NK-92 (cell line): ENCODE results near the gene DENND4A.
A peak's percentile ranks its signal among the peaks of the same experiment; 100 is the strongest.

Source experiments
- DNase-seq: peaks from one replicate; lab custom pipeline; 2025; ENCODE audit not compliant: unreplicated experiment; lab: John Stamatoyannopoulos, UW

The DENND4A gene

GRCh38 chr15:65792138-65792987 lies at the start of gene DENND4A:
TSS of gene DENND4A (minus strand) at chr15:65792293. CDS start at chr15:65756450, 35,843 bp downstream.
- peak; percentile 88 for DNase-seq

DNA sequence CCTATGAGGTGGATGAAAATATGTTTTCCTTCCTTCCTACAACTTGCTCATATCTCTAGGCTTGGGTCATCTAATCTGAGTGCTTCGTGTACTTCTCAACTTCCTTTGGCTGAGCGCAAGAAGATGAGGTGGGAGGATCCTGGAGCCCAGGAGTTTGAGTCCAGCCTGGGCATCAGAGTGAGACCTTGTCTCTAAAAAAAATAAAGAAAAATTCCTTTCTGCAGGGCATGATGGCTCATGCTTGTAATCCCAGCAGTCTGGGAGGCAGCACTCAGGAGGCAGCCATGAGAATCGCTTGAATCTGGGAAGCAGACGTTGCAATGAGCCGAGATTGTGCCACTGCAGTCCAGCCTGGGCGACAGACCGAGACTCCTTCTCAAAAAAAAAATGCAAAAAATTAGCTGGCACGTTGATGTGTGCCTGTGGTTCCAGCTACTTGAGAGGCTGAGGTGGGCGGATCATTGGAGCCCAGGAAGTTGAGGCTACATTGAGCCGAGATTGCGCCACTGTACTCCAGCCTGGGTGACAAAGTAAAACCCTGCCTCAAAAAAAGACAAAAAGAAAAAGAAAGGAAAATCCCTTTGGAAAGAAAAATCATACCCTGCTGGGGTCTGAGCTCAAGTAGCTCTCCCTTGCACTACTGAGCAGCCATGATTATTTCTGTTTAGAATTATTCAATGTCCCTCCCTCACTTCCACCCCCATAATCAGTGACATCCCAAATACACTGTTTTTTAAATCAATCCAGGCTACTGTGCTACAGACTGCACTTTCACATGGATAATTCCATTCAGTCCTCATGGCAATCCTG lies 49.2 kb upstream of the DENND4A start:
- DNase-seq, result no peak

DNA sequence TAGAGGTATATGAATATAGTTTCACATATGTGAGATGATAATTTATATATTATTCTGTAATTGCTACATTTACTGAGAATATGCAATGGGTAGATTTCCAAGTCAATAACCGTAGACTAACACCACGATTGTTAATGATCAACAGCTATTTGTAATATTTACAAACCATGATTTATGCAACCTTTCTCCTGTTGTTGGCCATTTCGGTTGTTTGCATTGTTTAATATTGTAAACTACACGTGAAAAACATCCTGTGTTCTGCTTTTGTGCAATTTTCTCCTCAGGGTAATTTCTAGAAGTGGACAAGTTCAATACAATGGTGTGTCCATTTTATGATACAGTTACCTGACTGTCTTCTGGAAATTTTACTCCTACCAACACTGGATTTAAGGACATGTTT lies 47.9 kb upstream of the DENND4A start:
- DNase-seq, result no peak

DNA sequence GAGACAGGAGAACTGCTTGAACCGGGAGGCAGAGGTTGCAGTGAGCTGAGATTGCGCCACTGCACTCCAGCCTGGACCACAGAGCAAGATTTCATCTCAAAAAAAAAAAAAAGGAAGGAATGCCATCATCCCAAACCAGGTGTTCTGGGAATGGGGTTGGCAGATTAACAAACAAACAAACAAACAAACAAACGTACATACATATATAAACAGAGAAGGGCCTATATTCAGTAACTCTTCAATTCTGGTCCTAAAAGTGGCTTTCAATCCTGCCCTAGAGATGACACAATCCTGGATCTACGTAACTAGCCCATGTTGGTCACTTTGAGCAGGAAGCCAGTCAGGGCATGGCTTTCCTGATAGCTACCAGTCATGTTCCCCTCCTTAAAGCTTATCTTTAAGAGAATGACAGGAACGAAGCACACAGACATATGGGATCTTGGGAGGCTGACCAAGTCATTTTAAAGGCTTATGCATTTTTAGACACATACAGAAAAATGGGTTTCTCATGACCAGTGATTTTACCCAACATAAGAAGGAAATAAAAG lies 47.3 kb upstream of the DENND4A start:
- DNase-seq, result no peak

DNA sequence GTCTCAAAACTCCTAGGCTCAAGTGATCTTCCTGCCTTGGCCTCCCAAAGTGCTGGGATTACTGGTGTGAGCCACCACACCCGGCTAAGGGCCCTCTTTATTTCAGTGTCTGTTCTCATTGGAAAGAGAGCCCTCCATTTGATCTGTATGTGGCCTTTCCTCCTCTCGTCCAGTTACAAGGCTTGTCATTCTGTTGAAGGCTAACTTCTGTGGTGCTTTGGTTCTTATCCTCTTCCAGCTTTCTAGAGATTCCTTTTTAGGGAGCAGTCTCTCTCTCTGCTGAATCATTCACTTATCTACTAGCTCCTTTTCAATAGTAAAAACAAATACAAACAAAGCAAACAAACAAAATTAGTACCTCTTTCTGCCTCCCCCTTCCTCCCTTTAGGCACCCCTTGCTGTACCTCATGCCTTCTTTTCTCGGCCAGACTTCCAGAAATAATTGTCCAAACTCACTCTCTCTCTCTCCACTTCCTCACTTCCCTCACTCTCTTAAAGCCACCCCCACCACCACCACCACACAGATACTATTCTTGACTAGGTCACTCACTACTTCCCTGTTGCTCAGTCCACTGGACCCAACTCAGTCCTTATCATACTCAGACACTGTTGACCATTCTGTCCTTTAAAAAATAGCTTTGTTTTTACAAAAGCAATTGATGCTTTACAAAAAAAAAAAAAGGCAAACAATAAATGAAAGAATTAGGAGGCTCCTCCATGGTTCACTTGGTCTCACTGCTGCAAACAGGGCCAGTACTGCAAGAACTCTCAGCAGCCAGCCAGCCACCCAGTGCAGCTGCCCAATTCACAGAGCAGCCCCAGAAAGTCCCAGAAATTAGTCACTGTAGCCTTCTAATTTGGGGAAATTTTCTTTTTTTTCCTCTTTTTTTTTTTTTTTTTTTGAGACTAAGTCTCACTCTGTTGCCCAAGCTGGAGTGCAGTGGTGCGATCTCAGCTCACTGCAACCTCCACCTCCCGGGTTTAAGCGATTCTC lies 45.5 kb upstream of the DENND4A start:
- DNase-seq, result no peak

GRCh38 chr15:65836665-65837064 lies 44.6 kb upstream of the DENND4A start:
- no peak for DNase-seq

DNA sequence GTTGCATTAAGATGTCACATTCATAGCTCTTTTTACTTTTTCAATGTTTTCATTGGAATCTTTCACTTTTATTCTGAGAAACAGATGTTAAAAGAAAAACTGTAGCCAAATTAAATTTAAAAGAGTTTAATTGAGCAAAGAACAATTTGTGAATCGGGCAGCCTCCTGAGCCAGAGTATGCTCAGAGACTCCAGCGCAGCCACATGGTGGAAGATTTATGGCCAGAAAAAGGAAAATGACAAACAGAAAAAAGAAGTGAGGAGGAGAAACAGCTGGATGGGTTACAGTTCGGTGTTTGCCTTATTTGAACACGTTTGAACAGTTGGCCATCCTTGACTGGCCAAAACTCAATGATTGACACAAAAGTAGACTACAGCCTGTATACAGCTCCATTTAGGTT lies 43.4 kb upstream of the DENND4A start:
- no peak for DNase-seq

- no peak for DNase-seq
Observed at GRCh38 chr15:65834603-65835282, 42.6 kb upstream of the DENND4A start.

DNA sequence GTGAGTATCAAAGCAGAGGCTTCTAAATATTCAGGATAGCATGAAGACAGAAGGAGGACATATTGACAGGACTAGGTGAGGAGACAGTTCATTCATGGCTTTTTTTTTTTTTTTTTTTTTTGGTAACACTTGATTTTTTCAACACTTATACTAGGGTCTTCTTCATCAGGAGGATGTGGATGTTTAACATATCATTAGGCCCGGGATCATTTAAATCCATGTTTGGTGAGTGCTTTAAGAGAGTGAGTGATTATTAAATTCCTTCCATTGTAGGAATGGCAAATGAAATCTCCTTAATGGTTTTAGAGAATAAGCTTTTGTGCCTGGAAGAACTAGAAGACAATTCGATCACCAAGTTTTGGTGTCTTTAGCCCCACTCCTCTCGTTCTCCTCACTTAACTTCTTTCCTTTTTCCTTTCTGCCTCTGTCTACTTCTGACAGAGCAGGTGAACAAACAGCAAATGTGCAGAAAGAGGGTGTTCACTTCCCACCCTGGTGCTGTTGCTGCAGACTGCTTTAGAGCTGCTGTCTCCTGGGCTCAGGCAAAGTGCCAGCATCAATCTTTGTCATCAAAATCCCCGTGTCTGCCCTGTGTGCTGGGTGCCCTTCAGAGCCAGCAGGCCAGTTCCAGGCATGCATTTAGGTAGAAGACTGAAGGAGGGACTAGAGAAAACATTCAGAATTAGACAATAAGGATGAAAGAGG lies 41.6 kb upstream of the DENND4A start:
- no peak for DNase-seq

GRCh38 chr15:65832549-65833364 lies 40.7 kb upstream of the DENND4A start:
- DNase-seq, result no peak

- no peak for DNase-seq
Observed at GRCh38 chr15:65829130-65829764, 37.2 kb upstream of the DENND4A start.

DNA sequence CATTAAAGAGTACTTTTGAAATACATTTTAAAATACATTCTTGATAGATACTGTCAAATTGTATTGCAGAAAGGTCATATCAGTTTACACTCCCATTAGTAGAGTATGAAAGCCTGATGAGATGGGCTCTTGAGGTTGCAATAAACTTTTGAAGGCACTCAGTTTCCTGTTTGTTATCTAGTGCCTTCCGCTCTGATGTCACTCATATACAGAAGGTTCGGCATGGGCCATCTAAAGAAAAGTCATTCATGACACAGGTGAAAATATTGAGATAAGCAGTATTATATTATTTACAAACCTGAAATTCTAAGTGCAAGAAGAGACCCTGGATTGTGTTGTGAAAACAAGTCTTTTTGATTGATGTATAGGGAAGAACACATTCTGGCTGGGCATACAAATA lies 36.5 kb upstream of the DENND4A start:
- DNase-seq, result no peak

GRCh38 chr15:65827065-65827464 lies 35.0 kb upstream of the DENND4A start:
- DNase-seq, result no peak

DNA sequence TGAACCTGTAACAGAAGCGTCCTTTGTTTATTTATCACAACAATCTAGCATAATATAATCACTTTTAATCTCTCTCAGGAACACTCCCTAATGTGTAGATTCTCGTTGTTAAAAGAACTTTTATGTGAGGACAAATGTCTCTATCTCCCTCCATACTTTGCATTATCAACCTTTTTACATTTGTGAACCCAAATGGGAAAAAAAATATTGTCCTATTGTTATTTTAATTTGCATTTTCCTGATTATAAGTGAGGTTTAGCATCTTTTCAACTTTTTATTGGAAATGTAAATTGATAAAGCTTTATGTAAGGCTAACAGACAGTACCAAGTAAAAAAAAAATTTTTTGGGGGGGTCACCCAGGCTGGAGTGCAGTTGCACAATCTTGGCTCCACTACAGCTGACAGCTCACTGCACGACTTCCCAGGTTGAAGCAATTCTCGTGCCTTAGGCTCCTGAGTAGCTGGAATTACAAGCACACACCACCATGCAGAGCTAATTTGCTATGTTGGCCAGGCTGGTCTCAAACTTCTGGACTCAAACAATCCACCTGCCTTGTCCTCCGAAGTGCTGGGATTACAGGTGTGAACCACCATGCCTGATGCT lies 33.0 kb upstream of the DENND4A start:
- no peak for DNase-seq

GRCh38 chr15:65824031-65824743 lies 32.1 kb upstream of the DENND4A start:
- no peak for DNase-seq

- no peak for DNase-seq
Observed at GRCh38 chr15:65822316-65822715, 30.2 kb upstream of the DENND4A start.

- DNase-seq, result no peak
Observed at GRCh38 chr15:65821070-65821469, 29.0 kb upstream of the DENND4A start.
